CD14-positive monocyte (primary cell): ENCODE measurements around the gene GAL3ST2. TPM values are rescaled to one million over a fixed set of nuclear protein-coding genes. Genes with fewer than 3 reads are reported as not detected.

ENCODE experiments used
- DNase-seq, 3 donors: peaks; one replicate each; pipeline ENCODE4 v3.0.0-alpha.2; 2011 to 2022
- H2AFZ ChIP-seq: 2 replicates; pipeline ENCODE4 v1.6.0; 2012; ENCODE audit warnings: mild to moderate bottlenecking, low read depth, low read length, inconsistent platforms; ENCODE audit not compliant: insufficient read depth, poor library complexity, severe bottlenecking
- H3K27ac ChIP-seq, 2 donors: 1 replicate in 1 of 2; 2 replicates in 1 of 2; pipeline ENCODE4 v1.5.1; 2012 to 2013; ENCODE audit warnings: low read length in 2 of 2, control low read depth in 1 of 2, inconsistent platforms in 1 of 2, low read depth in 1 of 2, mild to moderate bottlenecking in 1 of 2
- H3K27me3 ChIP-seq, 2 donors: one replicate each; pipeline versions ENCODE4 v1.6.0 to v1.6.1; 2011 to 2013; ENCODE audit warnings: low read length in 2 of 2; ENCODE audit not compliant: control insufficient read depth in 2 of 2, insufficient read depth in 2 of 2
- H3K36me3 ChIP-seq, 2 donors: replicated peaks in 1 of 2; 1 replicate in 1 of 2; 2 replicates in 1 of 2; pipeline versions ENCODE4 v1.5.1 to v1.6.1; 2012 to 2013; ENCODE audit warnings: low read length in 2 of 2, control low read depth in 1 of 2, inconsistent platforms in 1 of 2, mild to moderate bottlenecking in 1 of 2; ENCODE audit not compliant: insufficient read depth in 2 of 2, control insufficient read depth in 1 of 2
- H3K4me1 ChIP-seq, 2 donors: 1 replicate in 1 of 2; 2 replicates in 1 of 2; pipeline versions ENCODE4 v1.5.1 to v1.6.1; 2012 to 2013; ENCODE audit warnings: low read length in 2 of 2, control low read depth in 1 of 2, inconsistent platforms in 1 of 2, mild to moderate bottlenecking in 1 of 2, moderate library complexity in 1 of 2; ENCODE audit not compliant: insufficient read depth in 2 of 2, control insufficient read depth in 1 of 2
- H3K4me2 ChIP-seq: replicated peaks from 2 replicates; pipeline ENCODE3; 2012; ENCODE audit warnings: low read length, moderate library complexity, mild to moderate bottlenecking; ENCODE audit not compliant: poor library complexity, severe bottlenecking; ENCODE audit errors: extremely low read depth
- H3K4me3 ChIP-seq, 3 experiments: fragments of 200-600 bp in 1 of 3; sonication (generic) in 1 of 3; replicated peaks in 1 of 3; 1 replicate in 2 of 3; 2 replicates in 1 of 3; pipeline ENCODE4 v1.5.1; 2011 to 2013; ENCODE audit warnings: low read length in 3 of 3, mild to moderate bottlenecking in 3 of 3, control low read depth in 2 of 3, low read depth in 2 of 3, inconsistent platforms in 1 of 3, moderate library complexity in 1 of 3
- H3K79me2 ChIP-seq: 2 replicates; pipeline ENCODE4 v1.6.0; 2012; ENCODE audit warnings: mild to moderate bottlenecking, control low read depth, inconsistent platforms, low read length, moderate library complexity; ENCODE audit not compliant: insufficient read depth
- H3K9ac ChIP-seq: 2 replicates; pipeline ENCODE4 v1.6.0; 2017; ENCODE audit warnings: low read length, mild to moderate bottlenecking; ENCODE audit not compliant: insufficient read depth, poor library complexity, severe bottlenecking
- H3K9me3 ChIP-seq, 2 donors: replicated peaks in 1 of 2; 1 replicate in 1 of 2; 2 replicates in 1 of 2; pipeline versions ENCODE4 v1.5.1 to v1.6.1; 2012 to 2013; ENCODE audit warnings: low read length in 2 of 2, control low read depth in 1 of 2; ENCODE audit not compliant: control insufficient read depth in 1 of 2, insufficient read depth in 1 of 2
- H4K20me1 ChIP-seq: 2 replicates; pipeline ENCODE4 v1.6.0; 2012; ENCODE audit warnings: mild to moderate bottlenecking, low read length, control low read depth, moderate library complexity; ENCODE audit not compliant: insufficient read depth
- H3K27ac Mint-ChIP-seq, 7 donors: one replicate each; pipeline ENCODE4 v1.8.0; 2020; ENCODE audit warnings: mild to moderate bottlenecking in 7 of 7, mixed read lengths in 7 of 7, moderate library complexity in 6 of 7, inconsistent platforms in 2 of 7
- H3K27me3 Mint-ChIP-seq, 3 donors: one replicate each; pipeline ENCODE4 v1.8.0; 2021 to 2022; ENCODE audit warnings: low read depth in 3 of 3, mild to moderate bottlenecking in 3 of 3, mixed read lengths in 3 of 3, moderate library complexity in 3 of 3, inconsistent platforms in 1 of 3
- H3K36me3 Mint-ChIP-seq, 2 donors: one replicate each; pipeline ENCODE4 v1.8.0; 2020; ENCODE audit warnings: mixed read lengths in 2 of 2, inconsistent platforms in 1 of 2, mild to moderate bottlenecking in 1 of 2
- H3K4me1 Mint-ChIP-seq: one replicate; pipeline ENCODE4 v1.8.0; 2020; ENCODE audit warnings: mild to moderate bottlenecking, mixed read lengths
- H3K4me3 Mint-ChIP-seq, 2 donors: one replicate each; pipeline ENCODE4 v1.8.0; 2020; ENCODE audit warnings: mild to moderate bottlenecking in 2 of 2, mixed read lengths in 2 of 2, moderate library complexity in 1 of 2
- H3K9me3 Mint-ChIP-seq, 7 donors: one replicate each; pipeline ENCODE4 v1.8.0; 2020 to 2022; ENCODE audit warnings: mixed read lengths in 7 of 7, mild to moderate bottlenecking in 6 of 7, moderate library complexity in 6 of 7, inconsistent platforms in 2 of 7
- CTCF ChIP-seq: fragments of 200-600 bp; IDR thresholded peaks from one replicate; pipeline ENCODE4 v1.8.0; 2022; ENCODE audit warnings: antibody characterized with exemption, mild to moderate bottlenecking
- WGBS: methylation state at CpG from one replicate; pipeline ENCODE4 v1.1.5; 2013; ENCODE audit warnings: missing lambda C conversion rate; ENCODE audit not compliant: insufficient coverage; 5-methylcytosine and 5-hydroxymethylcytosine counted together
- intact Hi-C, 2 donors: fragments of 100-400 bp; cut with micrococcal nuclease; formaldehyde crosslinking; loops; one replicate each; pipeline versions ENCODE4 v1.15.0 to v1.15.1; 2023
- polyA plus RNA-seq, 3 donors: library from polyadenylated mRNA; depleted of rRNA in 1 of 3; unstranded in 2 of 3; stranded (reverse) in 1 of 3; fragments of 300-500 nt in 2 of 3; fragments of >200 nt in 1 of 3; fragmentation: Illumina TruSeq in 2 of 3; gene quantifications; 1 replicate in 2 of 3; 2 replicates in 1 of 3; pipeline ENCODE4 v1.2.3, GENCODE V29; 2012 to 2021

Gene GAL3ST2
- polyA plus RNA-seq, 3 donors = not detected

GRCh38 chr2:241793385-241793784 lies 16.8 kb downstream of the GAL3ST2 start:
- WGBS = 98% methylated on average over 5 of the region's 5 CpGs
- Histone ChIP-seq H3K79me2 (no peaks in the 10 kb centered on the region), H3K4me3 (no peak overlapping the region), H3K9me3 (peaks cover 7 to 9% of the 10 kb centered on the region in 2 donors), H3K4me2 (no peak overlapping the region), H2AFZ (no peak overlapping the region), H3K36me3 (no peaks in the 10 kb centered on the region), H3K9ac (no peak overlapping the region), H3K4me1 (no peaks in the 10 kb centered on the region), H3K27me3 (no peaks in the 10 kb centered on the region), H4K20me1 (no peaks in the 10 kb centered on the region), H3K27ac (no peak overlapping the region)
- Mint-ChIP-seq H3K36me3 (no peaks in the 10 kb centered on the region), H3K27ac (no peak overlapping the region), H3K4me1 (peaks cover 2% of the 10 kb centered on the region), H3K9me3 (peaks cover 0 to 11% (median 5%) of the 10 kb centered on the region in 7 donors), H3K4me3 (no peak overlapping the region), H3K27me3 (peaks cover 2 to 17% (median 5%) of the 10 kb centered on the region in 3 donors)
- no peak for DNase-seq
- intact Hi-C loops = no loop called here
- no peak for TF ChIP-seq CTCF

GRCh38 chr2:241794250-241794823 lies 17.7 kb downstream of the GAL3ST2 start:
- Histone ChIP-seq H3K9me3 (peaks cover 3 to 4% of the 10 kb centered on the region in 2 donors), H3K4me3 (no peak overlapping the region), H3K4me2 (no peak overlapping the region), H3K79me2 (no peaks in the 10 kb centered on the region), H3K27me3 (no peaks in the 10 kb centered on the region), H3K4me1 (no peaks in the 10 kb centered on the region), H4K20me1 (no peaks in the 10 kb centered on the region), H3K27ac (no peak overlapping the region), H2AFZ (no peak overlapping the region), H3K9ac (no peak overlapping the region), H3K36me3 (no peaks in the 10 kb centered on the region)
- Mint-ChIP-seq H3K27ac (no peak overlapping the region), H3K27me3 (peaks cover 1 to 14% (median 2%) of the 10 kb centered on the region in 3 donors), H3K4me1 (no peaks in the 10 kb centered on the region), H3K36me3 (no peaks in the 10 kb centered on the region), H3K9me3 (peaks cover 0 to 10% (median 2%) of the 10 kb centered on the region in 7 donors), H3K4me3 (no peak overlapping the region)
- intact Hi-C loops = no loop called here
- 91% methylated on average over 7 of the region's 10 CpGs for WGBS
- no peak for TF ChIP-seq CTCF
- no peak for DNase-seq
